Measurements from ENCODE around the gene KIF21B. TPM values are rescaled to one million over a fixed set of nuclear protein-coding genes. Genes with fewer than 3 reads are reported as not detected.
A peak's percentile ranks its signal among the peaks of the same experiment; 100 is the strongest.

The KIF21B gene
- total and polyA plus RNA-seq, 8 donors = 2.0 to 15.1 (median 9.5) TPM

DNA sequence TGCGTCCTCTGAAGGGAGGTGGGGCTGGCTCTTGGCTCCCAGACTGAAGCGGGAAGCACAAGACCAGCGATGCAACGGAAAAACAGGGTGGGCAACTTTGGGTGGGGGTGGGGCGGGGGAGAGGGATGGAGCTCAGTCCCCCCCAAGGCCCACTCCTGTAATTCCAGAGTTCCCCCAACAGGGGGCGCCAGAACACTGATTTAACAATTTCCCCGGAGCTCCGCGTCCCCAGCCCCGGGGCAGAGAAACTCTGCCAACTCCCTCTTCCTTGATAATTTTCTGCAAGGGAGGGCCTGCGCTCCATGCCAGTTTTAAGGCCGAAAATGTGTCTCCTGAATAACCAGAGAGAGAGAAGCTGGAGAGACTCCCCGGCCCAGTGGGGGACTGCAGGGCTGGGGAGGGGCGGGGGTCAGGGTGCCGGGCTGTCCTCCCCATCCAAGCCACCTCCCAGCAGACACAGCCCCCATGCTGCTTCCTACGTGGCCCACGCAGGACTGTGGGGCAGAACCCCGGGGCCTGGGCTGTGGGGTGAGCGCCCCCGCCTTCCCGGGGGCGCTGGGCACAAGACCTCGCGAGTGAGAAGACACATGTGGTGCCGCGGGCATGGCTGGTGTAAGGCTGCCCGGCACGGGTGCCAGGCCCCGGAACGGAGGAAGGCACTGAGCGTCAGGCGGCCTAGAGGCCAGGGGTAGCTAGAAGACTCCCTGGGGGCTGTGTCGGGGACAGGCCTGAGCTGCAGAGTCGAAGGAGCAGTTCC, 51.4 kb downstream of the KIF21B start:
- no peaks in the 10 kb centered on the region for H3K27me3 ChIP-seq

DNA sequence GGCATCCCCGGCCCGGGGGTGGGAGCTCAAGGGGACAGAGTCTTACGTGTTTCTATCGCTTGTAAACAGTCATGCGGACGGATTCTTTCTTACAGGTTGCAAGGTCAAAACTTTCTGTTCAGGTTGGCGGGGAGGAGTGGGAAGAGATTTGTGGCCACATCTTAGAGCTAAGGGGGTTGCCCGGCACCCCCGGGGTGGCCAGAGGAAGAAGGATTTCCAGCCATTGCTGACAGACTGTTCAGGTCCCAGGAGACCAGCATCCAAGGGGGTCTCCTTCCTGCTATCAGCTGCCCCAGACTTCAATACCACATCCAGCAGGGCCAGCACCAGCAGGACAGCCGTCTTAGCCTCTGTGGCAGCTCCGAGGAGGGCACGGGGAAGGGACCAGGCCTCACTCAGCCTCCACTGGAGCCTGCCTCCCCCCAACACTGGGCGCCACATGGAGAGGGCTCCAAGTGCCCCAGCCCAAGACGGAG, 52.0 kb downstream of the KIF21B start:
- intact Hi-C loops (cut with DNase I) = loop anchor here (5.0 to 10.0 kb wide), 4 partner anchors 71 to 253 kb away; no protein-coding TSS in a partner anchor
- H3K27me3 ChIP-seq = no peaks in the 10 kb centered on the region
- peaks cover 0 to 52% of the 10 kb centered on the region in 2 donors for H3K36me3 ChIP-seq
- H3K9me3 ChIP-seq = no peaks in the 10 kb centered on the region
- H3K27ac ChIP-seq = no peak overlapping the region
- TF ChIP-seq, protein P1, sequence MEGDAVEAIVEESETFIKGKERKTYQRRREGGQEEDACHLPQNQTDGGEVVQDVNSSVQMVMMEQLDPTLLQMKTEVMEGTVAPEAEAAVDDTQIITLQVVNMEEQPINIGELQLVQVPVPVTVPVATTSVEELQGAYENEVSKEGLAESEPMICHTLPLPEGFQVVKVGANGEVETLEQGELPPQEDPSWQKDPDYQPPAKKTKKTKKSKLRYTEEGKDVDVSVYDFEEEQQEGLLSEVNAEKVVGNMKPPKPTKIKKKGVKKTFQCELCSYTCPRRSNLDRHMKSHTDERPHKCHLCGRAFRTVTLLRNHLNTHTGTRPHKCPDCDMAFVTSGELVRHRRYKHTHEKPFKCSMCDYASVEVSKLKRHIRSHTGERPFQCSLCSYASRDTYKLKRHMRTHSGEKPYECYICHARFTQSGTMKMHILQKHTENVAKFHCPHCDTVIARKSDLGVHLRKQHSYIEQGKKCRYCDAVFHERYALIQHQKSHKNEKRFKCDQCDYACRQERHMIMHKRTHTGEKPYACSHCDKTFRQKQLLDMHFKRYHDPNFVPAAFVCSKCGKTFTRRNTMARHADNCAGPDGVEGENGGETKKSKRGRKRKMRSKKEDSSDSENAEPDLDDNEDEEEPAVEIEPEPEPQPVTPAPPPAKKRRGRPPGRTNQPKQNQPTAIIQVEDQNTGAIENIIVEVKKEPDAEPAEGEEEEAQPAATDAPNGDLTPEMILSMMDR (IDR thresholded peaks at IDR 0.05) = no peak
- no peak overlapping the region for H3K4me3 ChIP-seq
- H3K4me1 ChIP-seq = no peaks in the 10 kb centered on the region
- no peak for ATAC-seq
- peak in 1 of 4 donors; percentile 43 for DNase-seq

More for the DNA sequence above, 51.4 kb downstream of the KIF21B start:
- intact Hi-C loops (cut with DNase I) = loop anchor here (5.0 to 10.0 kb wide), 4 partner anchors 70 to 253 kb away; no protein-coding TSS in a partner anchor
- Histone ChIP-seq H3K9me3 (no peaks in the 10 kb centered on the region), H3K36me3 (peaks cover 0 to 58% of the 10 kb centered on the region in 2 donors), H3K27ac (no peak overlapping the region), H3K4me3 (no peak overlapping the region), H3K4me1 (no peaks in the 10 kb centered on the region)
- ATAC-seq = peak; percentile 83
- TF ChIP-seq, protein P1 (IDR thresholded peaks at IDR 0.05) = peak; percentile 94 to 97
- DNase-seq = peak in 3 of 4 donors; percentile 58 to 93 (median 76)

DNA sequence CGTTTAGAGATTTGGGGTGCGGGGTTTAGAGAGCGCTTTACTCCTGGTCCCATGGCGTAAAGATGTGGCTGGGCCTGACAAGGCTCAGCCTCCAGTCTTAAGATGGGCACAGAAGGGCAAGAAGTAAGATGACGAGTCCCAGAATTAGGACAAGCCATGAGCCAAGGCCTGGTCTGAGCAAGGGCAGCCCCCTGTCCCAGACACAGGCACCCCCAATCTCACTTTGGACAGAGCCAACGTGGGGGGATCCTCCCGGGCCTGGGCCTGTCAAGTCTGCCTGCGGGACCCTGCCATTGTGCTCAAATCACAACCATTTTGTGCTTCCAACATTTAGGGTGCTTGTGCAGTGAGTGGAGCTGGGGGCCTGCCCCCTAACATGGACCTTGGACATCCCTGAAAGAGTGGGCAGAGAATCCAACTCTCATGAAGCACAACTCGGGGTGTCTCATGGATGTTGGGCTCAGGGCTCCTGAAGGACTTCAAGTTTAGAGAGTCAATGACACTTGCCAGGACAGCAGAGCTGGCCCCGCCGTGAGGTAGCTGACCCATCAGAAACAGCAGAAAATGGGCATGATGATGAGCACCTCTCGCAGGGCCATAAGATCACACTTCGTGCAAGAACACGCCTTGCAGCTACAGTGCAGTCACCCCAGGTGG, 52.6 kb downstream of the KIF21B start:
- H3K27ac ChIP-seq = no peak overlapping the region
- H3K27me3 ChIP-seq = no peaks in the 10 kb centered on the region
- H3K36me3 ChIP-seq = peaks cover 0 to 46% of the 10 kb centered on the region in 2 donors
- no peak overlapping the region for H3K4me3 ChIP-seq
- no peaks in the 10 kb centered on the region for H3K9me3 ChIP-seq
- no peak for ATAC-seq
- H3K4me1 ChIP-seq = no peaks in the 10 kb centered on the region
- intact Hi-C loops (cut with DNase I) = loop anchor here (5.0 to 10.0 kb wide), 4 partner anchors 71 to 254 kb away; no protein-coding TSS in a partner anchor
- TF ChIP-seq, protein P1 (IDR thresholded peaks at IDR 0.05) = no peak
- DNase-seq = peak in 1 of 4 donors; percentile 66

DNA sequence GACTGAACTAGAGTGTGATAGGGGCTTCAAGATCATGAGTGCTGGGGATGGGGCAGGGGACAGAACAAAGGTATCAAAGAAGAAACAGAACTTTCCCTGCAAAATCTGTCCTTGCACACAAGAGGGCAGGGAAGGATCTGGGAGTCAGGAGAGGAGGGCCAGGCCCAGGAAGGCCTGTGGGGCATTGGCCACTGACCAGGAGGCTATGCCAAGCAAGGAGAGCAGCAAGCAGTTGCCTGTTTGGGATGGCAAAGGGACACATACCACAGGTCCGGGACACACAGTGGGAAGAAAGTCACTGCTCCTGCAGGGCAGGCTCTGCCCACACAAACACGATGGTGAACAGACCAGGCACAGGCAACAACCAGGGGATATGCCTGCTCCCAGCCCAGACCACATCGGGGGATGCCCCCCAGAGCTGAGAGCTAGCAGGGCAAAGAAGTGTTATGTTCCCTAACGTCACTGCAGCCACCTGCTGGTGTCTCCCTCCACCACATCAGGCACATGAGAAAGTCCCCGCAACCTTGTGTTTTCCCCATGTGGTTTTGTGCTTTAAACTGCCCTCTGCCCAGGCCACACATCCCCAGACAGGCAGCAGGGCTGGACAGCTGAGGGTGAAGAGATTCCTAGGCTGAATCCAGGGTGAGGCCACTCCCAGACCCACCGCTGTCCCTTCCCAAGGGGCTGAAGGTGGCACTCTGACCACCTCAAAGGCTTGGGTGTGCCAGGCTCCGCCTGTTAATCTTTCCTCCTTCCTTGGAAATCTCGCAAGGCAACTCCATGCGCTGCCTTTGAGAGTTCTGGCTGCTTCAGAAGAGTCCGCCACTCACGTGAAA, 53.6 kb downstream of the KIF21B start:
- peak in 1 of 4 donors; percentile 32 for DNase-seq
- no peak overlapping the region for H3K27ac ChIP-seq
- ATAC-seq = no peak
- H3K36me3 ChIP-seq = peaks cover 0 to 36% of the 10 kb centered on the region in 2 donors
- no peaks in the 10 kb centered on the region for H3K4me1 ChIP-seq
- no peaks in the 10 kb centered on the region for H3K27me3 ChIP-seq
- H3K9me3 ChIP-seq = no peaks in the 10 kb centered on the region
- intact Hi-C loops (cut with DNase I) = loop anchor here (5.0 to 10.0 kb wide), 4 partner anchors 72 to 255 kb away; no protein-coding TSS in a partner anchor
- H3K4me3 ChIP-seq = no peak overlapping the region
- TF ChIP-seq, protein P1 (IDR thresholded peaks at IDR 0.05) = no peak

Measured in left lung (tissue), 10 donors.